GM12878 (cell line): ENCODE data around the gene LIPE. TPM values are rescaled to one million over a fixed set of nuclear protein-coding genes. Genes with fewer than 3 reads are reported as not detected.

Experiments
- ATAC-seq: fragments of 200-7000 bp; cut with Tn5 transposase; 3 replicates; pipeline ENCODE4 v1.9.1; 2020; ENCODE audit warnings: mild to moderate bottlenecking, moderate library complexity
- BruUV-seq: library from RNA; stranded (reverse); fragments of 400-500 nt; replicated peaks from 2 replicates; lab custom pipeline; 2021; lab: Mats Ljungman, UMichigan
- CTCF ChIA-PET: fragments of 300-600 bp; sonication (Branson Sonifier 250); formaldehyde crosslinking; extraction: SDS; loops from one replicate; lab custom pipeline; 2021; ENCODE audit warnings: inconsistent platforms; lab: Yijun Ruan, JAX
- POLR2A ChIA-PET: fragments of 350-600 bp; formaldehyde crosslinking; extraction: SDS; loops from one replicate; lab custom pipeline; 2021; ENCODE audit warnings: inconsistent platforms; lab: Charles Lee
- RAD21 ChIA-PET: fragments of 300-600 bp; sonication (Branson Sonifier 250); formaldehyde crosslinking; loops from one replicate; lab custom pipeline; 2023; ENCODE audit warnings: antibody characterized with exemption; ENCODE audit not compliant: unreplicated experiment; lab: Charles Lee
- SMC1A ChIA-PET: fragments of 300-600 bp; sonication (Branson Sonifier 250); formaldehyde crosslinking; loops from one replicate; lab custom pipeline; 2023; ENCODE audit not compliant: unreplicated experiment, uncharacterized antibody; lab: Charles Lee
- DNase-seq: peaks from one replicate; pipeline ENCODE4 v3.0.0-alpha.2; 2011; ENCODE audit warnings: low read depth, low spot score
- FAIRE-seq: peaks from 3 replicates; lab custom pipeline; 2011; peaks lifted over from hg19 to GRCh38; lab: Jason Lieb, UNC
- H2AFZ ChIP-seq: 2 replicates; pipeline ENCODE4 v1.6.0; 2011; ENCODE audit warnings: low read depth, low read length, control low read depth; ENCODE audit not compliant: control insufficient read depth
- H3K27ac ChIP-seq: 2 replicates; pipeline ENCODE4 v1.5.1; 2011; ENCODE audit warnings: control low read depth; ENCODE audit not compliant: control insufficient read depth, insufficient read depth
- H3K27me3 ChIP-seq, 2 experiments: replicated peaks in 1 of 2; 2 replicates each; pipeline versions ENCODE4 v1.6.0 to v1.6.1; 2011; ENCODE audit warnings: low read length in 1 of 2; ENCODE audit not compliant: control insufficient read depth in 2 of 2, insufficient read depth in 2 of 2
- H3K36me3 ChIP-seq, 2 experiments: 2 replicates each; pipeline ENCODE4 v1.5.1; 2011; ENCODE audit warnings: low read length in 1 of 2; ENCODE audit not compliant: control insufficient read depth in 2 of 2, insufficient read depth in 2 of 2
- H3K4me1 ChIP-seq: 2 replicates; pipeline ENCODE4 v1.6.1; 2011; ENCODE audit warnings: mild to moderate bottlenecking, low read length, moderate library complexity, mixed read lengths; ENCODE audit not compliant: control insufficient read depth, insufficient read depth
- H3K4me2 ChIP-seq: 2 replicates; pipeline ENCODE4 v1.6.0; 2011; ENCODE audit warnings: control low read depth; ENCODE audit not compliant: control insufficient read depth, insufficient read depth
- H3K4me3 ChIP-seq: fragments of 200-600 bp; sonication (generic); 2 replicates; pipeline ENCODE4 v1.5.1; 2016
- H3K79me2 ChIP-seq: 2 replicates; pipeline ENCODE4 v1.6.0; 2011; ENCODE audit warnings: low read length; ENCODE audit not compliant: control insufficient read depth, insufficient read depth
- H3K9ac ChIP-seq: 2 replicates; pipeline ENCODE4 v1.8.0; 2011; ENCODE audit warnings: low read length, control low read depth, mixed read lengths; ENCODE audit not compliant: control insufficient read depth, insufficient read depth
- H3K9me3 ChIP-seq: replicated peaks from 3 replicates; pipeline ENCODE4 v1.5.1; 2011; ENCODE audit warnings: mild to moderate bottlenecking, low read length; ENCODE audit not compliant: control insufficient read depth, insufficient read depth
- H4K20me1 ChIP-seq: 2 replicates; pipeline ENCODE4 v1.6.0; 2011; ENCODE audit not compliant: control insufficient read depth, insufficient read depth
- CHD1 ChIP-seq: IDR thresholded peaks from 2 replicates; pipeline ENCODE4 v1.6.1; 2012; ENCODE audit warnings: low read depth, low read length, improper control_type of control experiment
- MEF2B ChIP-seq: fragments of 450-650 bp; IDR thresholded peaks from 2 replicates; pipeline ENCODE4 v1.6.1; 2018; ENCODE audit warnings: mild to moderate bottlenecking, moderate library complexity; ENCODE audit not compliant: partially characterized antibody, poor library complexity, severe bottlenecking
- RAD51 ChIP-seq: fragments of 450-650 bp; IDR thresholded peaks from 2 replicates; pipeline ENCODE4 v1.6.1; 2016; ENCODE audit warnings: moderate library complexity, mild to moderate bottlenecking, inconsistent platforms
- SMC3 ChIP-seq: IDR thresholded peaks from 2 replicates; pipeline ENCODE4 v1.6.1; 2011; ENCODE audit warnings: low read length, improper control_type of control experiment, borderline replicate concordance
- WRNIP1 ChIP-seq: IDR thresholded peaks from 2 replicates; pipeline ENCODE4 v1.6.1; 2011; ENCODE audit warnings: low read depth, low read length, improper control_type of control experiment, borderline replicate concordance
- ZNF274 ChIP-seq: IDR thresholded peaks from one replicate; pipeline ENCODE4 v1.8.0; 2011; ENCODE audit not compliant: insufficient read length, insufficient read depth
- ZNF622 ChIP-seq: fragments of 450-650 bp; IDR thresholded peaks from 2 replicates; pipeline ENCODE4 v1.6.1; 2017; ENCODE audit warnings: mild to moderate bottlenecking, inconsistent platforms
- ZZZ3 ChIP-seq: IDR thresholded peaks from 2 replicates; pipeline ENCODE4 v1.6.1; 2011; ENCODE audit warnings: low read depth; ENCODE audit not compliant: control insufficient read depth, insufficient read length
- WGBS: methylation state at CpG from one replicate; pipeline ENCODE4 v1.1.6; 2016; ENCODE audit warnings: low lambda C conversion rate; ENCODE audit not compliant: insufficient replicate concordance, insufficient coverage; ENCODE audit errors: missing lambda C conversion rate; 5-methylcytosine and 5-hydroxymethylcytosine counted together
- in situ Hi-C: fragments of 300-500 bp; cut with MboI; formaldehyde crosslinking; loops from 9 replicates; pipeline ENCODE4 v1.14.3; 2018; ENCODE audit warnings: mixed read lengths
- intact Hi-C: fragments of 100-400 bp; cut with micrococcal nuclease; formaldehyde crosslinking; loops from one replicate; pipeline ENCODE4 v1.14.2; 2022; ENCODE audit not compliant: unreplicated experiment
- polyA plus RNA-seq, 11 experiments: library from polyadenylated mRNA; depleted of rRNA in 4 of 11; unstranded in 6 of 11; stranded (reverse) in 5 of 11; fragments of >200 nt; fragmentation: Nextera tagmentation in 4 of 11; fragmentation: Illumina TruSeq in 1 of 11; extraction: Ambion mirVana in 4 of 11; extraction: Trizol in 1 of 11; gene quantifications; 1 replicate in 1 of 11; 2 replicates in 10 of 11; pipeline versions ENCODE4 v1.2.1 to v1.2.3, GENCODE V29; 2011 to 2016; ENCODE audit warnings: inconsistent platforms in 2 of 11, missing spikeins in 2 of 11, low read depth in 1 of 11
- total RNA-seq, 4 experiments: library from RNA; depleted of rRNA in 3 of 4; stranded (reverse); fragments of >200 nt in 3 of 4; fragmentation: Illumina TruSeq in 1 of 4; extraction: Trizol in 1 of 4; gene quantifications; 2 replicates each; pipeline versions ENCODE4 v1.2.1 to v1.2.3, GENCODE V29; 2013 to 2021
- TF ChIP-seq, protein P1 (sequence below): fragments of 450-650 bp; IDR thresholded peaks from 2 replicates; pipeline ENCODE4 v1.6.1; 2016; ENCODE audit warnings: mild to moderate bottlenecking
- TF ChIP-seq, protein P2 (sequence below): IDR thresholded peaks from 2 replicates; pipeline ENCODE4 v1.6.1; 2012; ENCODE audit warnings: improper control_type of control experiment, low read depth, low read length; ENCODE audit not compliant: insufficient replicate concordance
- TF ChIP-seq, protein P3 (sequence below): fragments of 450-650 bp; IDR thresholded peaks from 2 replicates; pipeline ENCODE4 v1.6.1; 2017; ENCODE audit warnings: borderline replicate concordance

The LIPE gene
- total and polyA plus RNA-seq, 10 of the 15 experiments (the other 5 are each of a cell fraction or from before 2014, with no cell fraction given) = 0.02 to 33.3 (median 9.5) TPM

DNA sequence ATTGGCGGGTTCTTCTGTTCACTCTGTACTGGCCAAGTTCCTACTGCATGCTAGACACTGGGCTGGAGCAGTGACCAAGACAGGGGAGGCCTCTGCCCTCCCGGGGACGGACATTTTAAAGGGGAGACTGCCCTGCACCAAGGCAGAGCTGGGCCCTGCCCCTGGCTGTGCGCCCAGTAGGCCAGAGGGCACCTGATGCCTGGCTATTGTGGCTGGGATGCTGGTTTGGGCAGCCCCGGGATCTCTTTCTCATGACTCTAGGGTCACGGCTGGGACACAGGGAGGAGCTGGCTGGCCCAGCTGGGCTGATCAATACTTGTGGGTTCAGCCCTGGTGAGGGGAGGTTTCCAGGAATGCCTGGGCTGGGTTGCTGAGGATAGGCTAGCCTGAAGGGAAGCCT is 17.7 kb downstream of the LIPE start:
- no TSS peak for BruUV-seq
- no peaks in the 10 kb centered on the region for H3K9me3 ChIP-seq
- H2AFZ ChIP-seq = no peak overlapping the region
- RAD21 ChIA-PET = no interaction called here
- H3K27me3 ChIP-seq = no peaks in the 10 kb centered on the region
- FAIRE-seq (no peak), DNase-seq (no peak), ATAC-seq (no peak)
- H3K27ac ChIP-seq = no peak overlapping the region
- H4K20me1 ChIP-seq = no peaks in the 10 kb centered on the region
- POLR2A ChIA-PET = no interaction called here
- in situ Hi-C loops (no loop called here), intact Hi-C loops (no loop called here)
- H3K4me2 ChIP-seq = no peak overlapping the region
- CTCF ChIA-PET = interaction anchor here (1.2 to 1.3 kb wide), 2 partner anchors 11 to 12 kb away, joined by 4 read pairs; no protein-coding TSS in a partner anchor
- SMC1A ChIA-PET = interaction anchor here (1.4 kb wide), 1 partner anchor 13 kb away, joined by 4 read pairs; no protein-coding TSS in a partner anchor
- peaks cover 5 to 6% of the 10 kb centered on the region in 2 experiments; a peak in 3 of 4 replicates for H3K36me3 ChIP-seq
- H3K4me1 ChIP-seq = no peaks in the 10 kb centered on the region
- no peak overlapping the region for H3K9ac ChIP-seq
- WGBS = 96% methylated on average over 6 of the region's 6 CpGs
- TF ChIP-seq SMC3 = no peak
- TF ChIP-seq, protein P1, sequence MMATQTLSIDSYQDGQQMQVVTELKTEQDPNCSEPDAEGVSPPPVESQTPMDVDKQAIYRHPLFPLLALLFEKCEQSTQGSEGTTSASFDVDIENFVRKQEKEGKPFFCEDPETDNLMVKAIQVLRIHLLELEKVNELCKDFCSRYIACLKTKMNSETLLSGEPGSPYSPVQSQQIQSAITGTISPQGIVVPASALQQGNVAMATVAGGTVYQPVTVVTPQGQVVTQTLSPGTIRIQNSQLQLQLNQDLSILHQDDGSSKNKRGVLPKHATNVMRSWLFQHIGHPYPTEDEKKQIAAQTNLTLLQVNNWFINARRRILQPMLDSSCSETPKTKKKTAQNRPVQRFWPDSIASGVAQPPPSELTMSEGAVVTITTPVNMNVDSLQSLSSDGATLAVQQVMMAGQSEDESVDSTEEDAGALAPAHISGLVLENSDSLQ = no peak
- TF ChIP-seq ZNF274 = no peak
- TF ChIP-seq WRNIP1 = no peak
- TF ChIP-seq MEF2B = no peak
- no peak for TF ChIP-seq RAD51
- no peak for TF ChIP-seq CHD1
- TF ChIP-seq, protein P2, sequence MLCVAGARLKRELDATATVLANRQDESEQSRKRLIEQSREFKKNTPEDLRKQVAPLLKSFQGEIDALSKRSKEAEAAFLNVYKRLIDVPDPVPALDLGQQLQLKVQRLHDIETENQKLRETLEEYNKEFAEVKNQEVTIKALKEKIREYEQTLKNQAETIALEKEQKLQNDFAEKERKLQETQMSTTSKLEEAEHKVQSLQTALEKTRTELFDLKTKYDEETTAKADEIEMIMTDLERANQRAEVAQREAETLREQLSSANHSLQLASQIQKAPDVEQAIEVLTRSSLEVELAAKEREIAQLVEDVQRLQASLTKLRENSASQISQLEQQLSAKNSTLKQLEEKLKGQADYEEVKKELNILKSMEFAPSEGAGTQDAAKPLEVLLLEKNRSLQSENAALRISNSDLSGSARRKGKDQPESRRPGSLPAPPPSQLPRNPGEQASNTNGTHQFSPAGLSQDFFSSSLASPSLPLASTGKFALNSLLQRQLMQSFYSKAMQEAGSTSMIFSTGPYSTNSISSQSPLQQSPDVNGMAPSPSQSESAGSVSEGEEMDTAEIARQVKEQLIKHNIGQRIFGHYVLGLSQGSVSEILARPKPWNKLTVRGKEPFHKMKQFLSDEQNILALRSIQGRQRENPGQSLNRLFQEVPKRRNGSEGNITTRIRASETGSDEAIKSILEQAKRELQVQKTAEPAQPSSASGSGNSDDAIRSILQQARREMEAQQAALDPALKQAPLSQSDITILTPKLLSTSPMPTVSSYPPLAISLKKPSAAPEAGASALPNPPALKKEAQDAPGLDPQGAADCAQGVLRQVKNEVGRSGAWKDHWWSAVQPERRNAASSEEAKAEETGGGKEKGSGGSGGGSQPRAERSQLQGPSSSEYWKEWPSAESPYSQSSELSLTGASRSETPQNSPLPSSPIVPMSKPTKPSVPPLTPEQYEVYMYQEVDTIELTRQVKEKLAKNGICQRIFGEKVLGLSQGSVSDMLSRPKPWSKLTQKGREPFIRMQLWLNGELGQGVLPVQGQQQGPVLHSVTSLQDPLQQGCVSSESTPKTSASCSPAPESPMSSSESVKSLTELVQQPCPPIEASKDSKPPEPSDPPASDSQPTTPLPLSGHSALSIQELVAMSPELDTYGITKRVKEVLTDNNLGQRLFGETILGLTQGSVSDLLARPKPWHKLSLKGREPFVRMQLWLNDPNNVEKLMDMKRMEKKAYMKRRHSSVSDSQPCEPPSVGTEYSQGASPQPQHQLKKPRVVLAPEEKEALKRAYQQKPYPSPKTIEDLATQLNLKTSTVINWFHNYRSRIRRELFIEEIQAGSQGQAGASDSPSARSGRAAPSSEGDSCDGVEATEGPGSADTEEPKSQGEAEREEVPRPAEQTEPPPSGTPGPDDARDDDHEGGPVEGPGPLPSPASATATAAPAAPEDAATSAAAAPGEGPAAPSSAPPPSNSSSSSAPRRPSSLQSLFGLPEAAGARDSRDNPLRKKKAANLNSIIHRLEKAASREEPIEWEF = no peak
- no peak for TF ChIP-seq ZNF622
- TF ChIP-seq, protein P3, sequence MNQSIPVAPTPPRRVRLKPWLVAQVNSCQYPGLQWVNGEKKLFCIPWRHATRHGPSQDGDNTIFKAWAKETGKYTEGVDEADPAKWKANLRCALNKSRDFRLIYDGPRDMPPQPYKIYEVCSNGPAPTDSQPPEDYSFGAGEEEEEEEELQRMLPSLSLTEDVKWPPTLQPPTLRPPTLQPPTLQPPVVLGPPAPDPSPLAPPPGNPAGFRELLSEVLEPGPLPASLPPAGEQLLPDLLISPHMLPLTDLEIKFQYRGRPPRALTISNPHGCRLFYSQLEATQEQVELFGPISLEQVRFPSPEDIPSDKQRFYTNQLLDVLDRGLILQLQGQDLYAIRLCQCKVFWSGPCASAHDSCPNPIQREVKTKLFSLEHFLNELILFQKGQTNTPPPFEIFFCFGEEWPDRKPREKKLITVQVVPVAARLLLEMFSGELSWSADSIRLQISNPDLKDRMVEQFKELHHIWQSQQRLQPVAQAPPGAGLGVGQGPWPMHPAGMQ = no peak
- TF ChIP-seq ZZZ3 = no peak
- H3K79me2 ChIP-seq = no peaks in the 10 kb centered on the region
- no peak overlapping the region for H3K4me3 ChIP-seq
